Measurements from ENCODE around the gene ZNRD2. TPM values are rescaled to one million over a fixed set of nuclear protein-coding genes. Genes with fewer than 3 reads are reported as not detected.

Gene ZNRD2
- total RNA-seq, 2 experiments from 2014 or later, result 38.7 to 39.9 TPM

DNA sequence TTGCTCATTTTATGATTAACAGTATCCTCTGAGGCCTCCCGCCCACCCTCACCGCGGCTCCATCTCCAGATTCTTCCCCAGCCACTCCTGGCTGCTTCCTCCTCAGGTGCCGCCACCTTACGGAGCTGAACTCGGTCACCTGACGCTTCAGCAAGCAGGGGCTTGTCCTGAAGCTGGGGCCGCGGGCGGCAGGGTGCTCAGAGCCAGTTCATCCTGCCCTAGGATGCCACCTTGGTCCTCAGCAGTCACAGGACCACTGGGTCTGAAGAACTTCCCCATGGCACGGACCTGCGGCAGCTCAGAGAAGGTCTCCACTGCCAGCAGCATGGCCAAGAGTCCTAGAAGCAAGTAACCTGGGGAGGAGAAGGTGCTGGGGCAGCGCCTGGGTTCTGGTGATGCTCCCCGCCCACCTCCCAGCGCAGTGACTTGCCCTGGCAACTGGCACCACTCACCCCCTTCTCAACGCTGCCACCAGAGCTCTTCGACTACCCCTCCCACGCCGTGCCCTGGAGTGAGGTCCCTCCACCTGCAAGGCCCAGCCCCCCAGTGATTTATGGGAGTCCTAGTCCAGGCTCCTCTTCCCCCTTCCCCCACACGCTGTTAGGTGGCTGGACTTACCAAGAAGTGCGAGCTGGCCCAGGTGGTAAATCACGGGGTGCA, 22.7 kb downstream of the ZNRD2 start:
- no peak overlapping the region for H3K4me3 Mint-ChIP-seq
- DNase-seq, result no peak
- peaks cover 24% of the 10 kb centered on the region for H3K4me1 Mint-ChIP-seq (ENCODE audit: low read depth)
- no peak overlapping the region for H3K4me3 ChIP-seq (ENCODE audit: low read length)
- no peaks in the 10 kb centered on the region for H3K9me3 ChIP-seq (ENCODE audit: control insufficient read depth in 1 of 2, insufficient read depth in 1 of 2, low read length in 2 of 2)
- peaks cover 38% of the 10 kb centered on the region for H3K4me1 ChIP-seq (ENCODE audit: insufficient read depth, low read length)
- ChIA-PET POLR2A (interaction anchor here (1.1 to 4.7 kb wide), 7 partner anchors 17 to 70 kb away, joined by 3 to 23 read pairs (median 10); partner anchors contain the start of genes EHBP1L1, FAM89B, PCNX3 and RELA), CTCF (interaction anchor here (1.1 to 3.9 kb wide), 7 partner anchors 11 to 52 kb away, joined by 3 to 48 read pairs (median 8); partner anchors contain the start of genes FAM89B and ZNRD2)
- no peak overlapping the region for H3K27ac Mint-ChIP-seq
- peaks cover 36% of the 10 kb centered on the region for H3K36me3 ChIP-seq (ENCODE audit: insufficient read depth, low read length)
- ATAC-seq (ENCODE audit: poor library complexity), result no peak
- H3K36me3 Mint-ChIP-seq (ENCODE audit: low read depth), result peaks cover 42% of the 10 kb centered on the region
- H3K9me3 Mint-ChIP-seq, result no peaks in the 10 kb centered on the region
- intact Hi-C loops (cut with DNase I, micrococcal nuclease), result loop anchor here in 1 of 2 experiments (1.0 kb wide), 1 partner anchor 227 kb away; no protein-coding TSS in a partner anchor
- H3K27me3 Mint-ChIP-seq, result no peaks in the 10 kb centered on the region
- H3K27me3 ChIP-seq (ENCODE audit: control insufficient read depth in 1 of 2, insufficient read depth in 2 of 2, low read length in 2 of 2), result no peaks in the 10 kb centered on the region
- TF ChIP-seq, protein P1, sequence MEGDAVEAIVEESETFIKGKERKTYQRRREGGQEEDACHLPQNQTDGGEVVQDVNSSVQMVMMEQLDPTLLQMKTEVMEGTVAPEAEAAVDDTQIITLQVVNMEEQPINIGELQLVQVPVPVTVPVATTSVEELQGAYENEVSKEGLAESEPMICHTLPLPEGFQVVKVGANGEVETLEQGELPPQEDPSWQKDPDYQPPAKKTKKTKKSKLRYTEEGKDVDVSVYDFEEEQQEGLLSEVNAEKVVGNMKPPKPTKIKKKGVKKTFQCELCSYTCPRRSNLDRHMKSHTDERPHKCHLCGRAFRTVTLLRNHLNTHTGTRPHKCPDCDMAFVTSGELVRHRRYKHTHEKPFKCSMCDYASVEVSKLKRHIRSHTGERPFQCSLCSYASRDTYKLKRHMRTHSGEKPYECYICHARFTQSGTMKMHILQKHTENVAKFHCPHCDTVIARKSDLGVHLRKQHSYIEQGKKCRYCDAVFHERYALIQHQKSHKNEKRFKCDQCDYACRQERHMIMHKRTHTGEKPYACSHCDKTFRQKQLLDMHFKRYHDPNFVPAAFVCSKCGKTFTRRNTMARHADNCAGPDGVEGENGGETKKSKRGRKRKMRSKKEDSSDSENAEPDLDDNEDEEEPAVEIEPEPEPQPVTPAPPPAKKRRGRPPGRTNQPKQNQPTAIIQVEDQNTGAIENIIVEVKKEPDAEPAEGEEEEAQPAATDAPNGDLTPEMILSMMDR (IDR thresholded peaks at IDR 0.05), result no peak
- no peak overlapping the region for H3K27ac ChIP-seq (ENCODE audit: low read depth in 1 of 2, low read length in 2 of 2)

DNA sequence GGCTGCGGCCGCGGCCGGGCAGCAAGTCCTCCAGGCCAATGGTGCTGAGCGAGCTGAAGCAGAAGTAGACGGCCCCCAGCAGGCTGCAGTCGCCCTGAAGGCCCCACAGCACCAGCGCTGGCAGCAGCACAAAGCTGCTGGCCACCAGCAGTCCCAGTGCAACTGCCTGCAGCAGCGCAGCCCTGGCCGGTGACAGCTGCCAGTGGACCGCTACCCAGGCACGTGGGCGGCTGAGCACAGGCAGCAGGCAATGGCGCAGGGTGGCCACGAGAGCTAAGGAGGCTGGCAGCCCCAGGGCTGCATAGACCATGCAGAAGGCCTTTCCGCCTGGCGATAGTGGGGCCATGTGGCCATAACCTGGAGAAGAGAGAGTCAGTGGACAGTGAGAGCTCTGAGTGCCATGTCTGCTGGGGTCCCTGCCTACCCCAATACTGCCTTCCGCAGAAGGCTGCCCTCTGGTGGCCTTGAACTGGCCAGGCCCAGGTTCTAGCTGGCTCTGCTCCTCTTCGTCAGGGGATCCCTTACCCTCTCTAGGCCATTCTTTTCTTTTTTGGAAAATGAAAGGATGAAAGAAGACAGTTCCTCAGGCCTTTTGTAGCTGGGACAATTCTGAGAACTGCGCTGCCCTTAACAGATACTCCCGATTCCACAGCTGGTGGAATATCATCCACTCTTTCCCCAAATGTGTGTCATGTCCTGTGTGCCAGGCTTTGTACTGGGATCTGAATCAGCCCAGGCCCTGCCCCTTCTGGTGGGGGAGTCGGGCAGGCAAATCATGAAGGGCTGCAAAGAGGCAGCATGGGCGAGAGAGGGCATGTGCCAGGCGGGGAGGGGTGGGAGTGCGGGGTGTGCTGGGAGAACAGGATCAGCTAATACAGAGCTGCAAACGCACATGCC, 23.5 kb downstream of the ZNRD2 start:
- TF ChIP-seq, protein P1 (IDR thresholded peaks at IDR 0.05), result peak; percentile 66
- peaks cover 44% of the 10 kb centered on the region for H3K36me3 ChIP-seq (ENCODE audit: insufficient read depth, low read length)
- DNase-seq (peak in 9 of 14 experiments; percentile 37 to 67 (median 43)), ATAC-seq (ENCODE audit: poor library complexity) (peak; percentile 62)
- intact Hi-C loops (cut with DNase I, micrococcal nuclease), result loop anchor here in 1 of 2 experiments (1.0 kb wide), 1 partner anchor 227 kb away; no protein-coding TSS in a partner anchor
- POLR2A ChIA-PET, result interaction anchor here (0.7 to 4.7 kb wide), 9 partner anchors 8 to 69 kb away, joined by 3 to 23 read pairs (median 4); partner anchors contain the start of genes EHBP1L1, FAM89B, PCNX3 and RELA
- H3K27me3 Mint-ChIP-seq, result no peaks in the 10 kb centered on the region
- H3K36me3 Mint-ChIP-seq (ENCODE audit: low read depth), result peaks cover 41% of the 10 kb centered on the region
- no peaks in the 10 kb centered on the region for H3K9me3 ChIP-seq (ENCODE audit: control insufficient read depth in 1 of 2, insufficient read depth in 1 of 2, low read length in 2 of 2)
- H3K27ac Mint-ChIP-seq, result peak overlapping the region; percentile 36
- H3K9me3 Mint-ChIP-seq, result no peaks in the 10 kb centered on the region
- no peak overlapping the region for H3K27ac ChIP-seq (ENCODE audit: low read depth in 1 of 2, low read length in 2 of 2)
- no peaks in the 10 kb centered on the region for H3K27me3 ChIP-seq (ENCODE audit: control insufficient read depth in 1 of 2, insufficient read depth in 2 of 2, low read length in 2 of 2)
- CTCF ChIA-PET, result interaction anchor here (0.7 to 3.9 kb wide), 10 partner anchors 10 to 201 kb away, joined by 3 to 48 read pairs (median 6); partner anchors contain the start of genes FAM89B, SCYL1 and ZNRD2
- peaks cover 30% of the 10 kb centered on the region for H3K4me1 ChIP-seq (ENCODE audit: insufficient read depth, low read length)
- H3K4me3 Mint-ChIP-seq, result no peak overlapping the region
- peaks cover 16% of the 10 kb centered on the region for H3K4me1 Mint-ChIP-seq (ENCODE audit: low read depth)
- H3K4me3 ChIP-seq (ENCODE audit: low read length), result no peak overlapping the region

DNA sequence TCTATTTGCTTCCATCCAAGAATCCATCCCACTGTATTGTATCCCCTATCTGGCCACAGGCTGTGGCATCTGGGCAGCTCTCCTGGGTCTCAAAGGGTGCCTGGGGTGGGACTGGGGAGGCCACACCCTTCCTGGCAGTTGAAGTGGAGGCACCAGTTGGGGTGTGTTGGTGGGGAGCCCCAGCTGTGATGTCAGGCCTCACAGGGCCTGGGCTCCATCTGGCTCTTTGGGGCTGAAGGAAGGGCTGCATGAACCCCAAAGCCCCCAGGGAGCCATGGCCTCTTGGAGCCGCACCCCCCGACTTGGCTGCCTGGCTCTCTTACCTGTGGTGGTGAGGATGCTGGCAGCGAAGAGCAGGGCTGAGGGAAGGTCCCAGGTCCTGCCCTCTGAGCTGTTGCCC, 24.9 kb downstream of the ZNRD2 start:
- TF ChIP-seq, protein P1 (IDR thresholded peaks at IDR 0.05), result no peak
- H3K4me3 ChIP-seq (ENCODE audit: low read length), result no peak overlapping the region
- CTCF ChIA-PET, result interaction anchor here (1.1 to 3.9 kb wide), 4 partner anchors 8 to 70 kb away, joined by 3 to 48 read pairs (median 5); partner anchors contain the start of gene SCYL1
- no peak overlapping the region for H3K27ac Mint-ChIP-seq
- peak overlapping the region in 1 of 2 donors; percentile 41 for H3K27ac ChIP-seq (ENCODE audit: low read depth in 1 of 2, low read length in 2 of 2)
- peaks cover 23% of the 10 kb centered on the region for H3K4me1 ChIP-seq (ENCODE audit: insufficient read depth, low read length)
- H3K4me1 Mint-ChIP-seq (ENCODE audit: low read depth), result peaks cover 15% of the 10 kb centered on the region
- ATAC-seq (ENCODE audit: poor library complexity) (no peak), DNase-seq (no peak)
- no peaks in the 10 kb centered on the region for H3K9me3 ChIP-seq (ENCODE audit: control insufficient read depth in 1 of 2, insufficient read depth in 1 of 2, low read length in 2 of 2)
- no peak overlapping the region for H3K4me3 Mint-ChIP-seq
- H3K9me3 Mint-ChIP-seq, result no peaks in the 10 kb centered on the region
- POLR2A ChIA-PET, result interaction anchor here (2.2 to 4.7 kb wide), 2 partner anchors 20 to 55 kb away, joined by 11 to 23 read pairs; partner anchors contain the start of gene PCNX3
- H3K36me3 ChIP-seq (ENCODE audit: insufficient read depth, low read length), result peaks cover 49% of the 10 kb centered on the region
- no peaks in the 10 kb centered on the region for H3K27me3 ChIP-seq (ENCODE audit: control insufficient read depth in 1 of 2, insufficient read depth in 2 of 2, low read length in 2 of 2)
- no peaks in the 10 kb centered on the region for H3K27me3 Mint-ChIP-seq
- peaks cover 45% of the 10 kb centered on the region for H3K36me3 Mint-ChIP-seq (ENCODE audit: low read depth)
- intact Hi-C loops (cut with DNase I, micrococcal nuclease), result no loop called here

Measured in CD4-positive, alpha-beta T cell (primary cell).